Stomach (tissue), 4 donors: ENCODE results near the gene CYB561.

Experiments
- CTCF ChIP-seq, 7 experiments: fragments of 450-650 bp in 4 of 7; fragments of 200-600 bp in 3 of 7; sonication (generic) in 3 of 7; IDR thresholded peaks; one replicate each; pipeline ENCODE4 v1.5.1; 2016 to 2019; ENCODE audit warnings: antibody characterized with exemption in 7 of 7, control low read depth in 2 of 7, mild to moderate bottlenecking in 1 of 7
- EP300 ChIP-seq: sonication (generic); formaldehyde crosslinking; IDR thresholded peaks from one replicate; pipeline ENCODE4 v1.6.1; 2017; ENCODE audit warnings: antibody characterized with exemption
- POLR2AphosphoS5 ChIP-seq, 3 donors: sonication (generic); formaldehyde crosslinking; IDR thresholded peaks; one replicate each; pipeline ENCODE4 v1.6.1; 2016; ENCODE audit warnings: antibody characterized with exemption in 3 of 3

- TF ChIP-seq CTCF (IDR thresholded peaks at IDR 0.05) (no peak), EP300 (no peak), POLR2AphosphoS5 (IDR thresholded peaks at IDR 0.05) (no peak)
Measured at GRCh38 chr17:63421681-63422645, 24.1 kb downstream of the CYB561 start.
